T-helper 1 cell (primary cell): ENCODE results near the gene CPA5.

Source experiments
- DNase-seq, 5 donors: peaks; one replicate each; pipeline ENCODE4 v3.0.0-alpha.2; 2012 to 2020

CPA5 gene

DNA sequence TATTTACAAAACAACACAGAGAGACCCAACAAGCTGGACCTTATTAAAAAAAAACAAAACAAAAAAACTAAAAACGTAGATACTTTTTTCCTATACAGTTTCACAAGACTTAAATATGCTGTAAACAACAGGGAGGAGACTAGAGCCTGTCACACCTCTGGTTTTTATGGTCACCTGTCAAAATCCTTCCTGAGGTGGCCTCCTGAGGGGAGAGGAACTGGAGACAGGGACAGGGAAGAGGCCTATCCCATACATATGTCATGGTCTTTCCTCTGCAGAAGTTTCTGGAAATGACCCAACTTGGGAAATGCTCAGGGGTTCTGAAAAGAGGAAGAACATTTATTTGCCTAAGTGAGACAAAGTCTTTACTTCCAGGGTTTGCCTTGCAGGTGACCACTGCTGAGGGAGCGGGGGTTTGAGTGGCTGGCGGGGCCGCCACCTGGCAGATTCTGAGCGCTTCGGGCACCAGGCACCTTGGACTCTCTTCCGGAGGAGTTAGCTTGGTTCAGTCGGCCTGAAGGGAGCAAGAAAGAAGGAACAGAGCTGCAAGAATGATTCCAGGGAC is 54.0 kb downstream of the CPA5 start:
- no peak for DNase-seq

DNA sequence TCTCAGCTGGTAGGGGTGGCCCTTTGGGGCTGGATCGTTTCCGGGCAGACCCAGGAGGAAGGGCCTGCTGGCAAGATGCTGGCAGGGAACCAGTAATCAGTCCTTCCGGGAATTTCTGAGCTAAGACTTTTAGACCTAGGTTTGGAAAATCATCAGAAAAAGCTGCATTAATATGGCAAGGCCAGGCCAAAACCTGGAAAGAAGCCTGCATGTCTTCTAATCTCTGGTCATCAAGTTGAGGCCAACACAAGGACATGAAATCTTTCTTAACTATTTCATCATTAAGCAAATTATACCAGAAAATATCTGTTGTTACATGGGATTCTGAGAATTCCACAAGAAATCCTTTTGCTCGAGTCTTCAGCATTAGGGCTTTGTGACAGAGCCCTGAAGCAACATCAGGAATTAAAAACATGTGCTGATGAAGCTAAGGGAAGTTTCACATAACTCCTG is 55.5 kb downstream of the CPA5 start:
- DNase-seq, result no peak

DNA sequence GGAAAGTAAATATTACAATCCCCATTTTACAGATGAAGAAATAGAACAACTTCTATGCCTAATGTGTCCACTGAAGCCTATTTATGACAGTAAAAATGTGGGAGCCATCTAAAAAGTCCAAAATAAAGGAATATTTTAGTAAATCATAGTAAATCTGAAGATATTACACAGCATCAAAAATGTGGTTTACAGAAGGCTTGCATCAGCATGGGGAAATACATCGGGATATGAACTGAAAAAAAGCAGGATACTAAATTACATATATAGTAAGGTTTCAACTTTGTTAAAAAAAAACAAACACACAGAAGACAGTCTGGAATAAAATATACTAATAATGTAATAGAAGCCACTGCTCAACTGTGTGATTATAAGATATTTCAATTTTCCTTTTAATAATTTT is 56.5 kb downstream of the CPA5 start:
- no peak for DNase-seq

DNA sequence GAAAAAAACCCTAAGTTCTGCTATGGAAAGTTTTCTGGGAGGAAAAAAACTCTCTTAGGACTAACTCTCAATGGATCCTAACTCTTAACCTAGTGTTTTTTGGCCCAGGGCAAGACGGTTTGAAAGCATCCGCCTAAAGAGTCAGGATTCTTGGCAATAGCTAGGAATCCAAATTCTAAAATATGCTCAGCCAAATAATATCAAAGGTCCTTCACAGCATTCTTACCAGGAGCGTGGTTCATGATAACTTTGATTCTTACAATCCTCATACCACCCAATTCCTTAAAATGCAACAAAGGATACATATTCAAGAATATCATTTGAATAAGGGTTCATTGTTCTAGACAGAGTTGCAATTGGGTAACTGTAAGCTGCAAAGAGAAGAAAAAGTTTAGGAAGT is 57.0 kb downstream of the CPA5 start:
- DNase-seq, result no peak

DNA sequence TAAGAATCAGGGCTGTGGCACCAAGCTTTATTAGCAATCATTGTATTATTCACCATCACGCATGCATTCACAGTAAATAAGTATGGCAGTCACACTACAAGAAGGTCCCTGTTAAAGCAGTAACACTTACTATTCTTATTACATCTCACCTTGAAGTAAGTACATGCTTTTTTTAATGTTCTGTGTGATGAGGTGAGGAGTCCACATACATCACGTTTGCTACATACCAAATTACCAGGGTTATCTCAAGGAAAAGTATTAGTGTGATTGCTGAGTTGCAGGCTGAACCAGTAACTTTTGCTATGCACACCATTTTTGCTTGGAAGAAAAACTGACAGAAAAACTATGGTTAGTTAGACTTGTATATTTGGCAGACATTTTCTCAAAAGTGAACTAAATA is 60.4 kb downstream of the CPA5 start:
- no peak for DNase-seq

DNA sequence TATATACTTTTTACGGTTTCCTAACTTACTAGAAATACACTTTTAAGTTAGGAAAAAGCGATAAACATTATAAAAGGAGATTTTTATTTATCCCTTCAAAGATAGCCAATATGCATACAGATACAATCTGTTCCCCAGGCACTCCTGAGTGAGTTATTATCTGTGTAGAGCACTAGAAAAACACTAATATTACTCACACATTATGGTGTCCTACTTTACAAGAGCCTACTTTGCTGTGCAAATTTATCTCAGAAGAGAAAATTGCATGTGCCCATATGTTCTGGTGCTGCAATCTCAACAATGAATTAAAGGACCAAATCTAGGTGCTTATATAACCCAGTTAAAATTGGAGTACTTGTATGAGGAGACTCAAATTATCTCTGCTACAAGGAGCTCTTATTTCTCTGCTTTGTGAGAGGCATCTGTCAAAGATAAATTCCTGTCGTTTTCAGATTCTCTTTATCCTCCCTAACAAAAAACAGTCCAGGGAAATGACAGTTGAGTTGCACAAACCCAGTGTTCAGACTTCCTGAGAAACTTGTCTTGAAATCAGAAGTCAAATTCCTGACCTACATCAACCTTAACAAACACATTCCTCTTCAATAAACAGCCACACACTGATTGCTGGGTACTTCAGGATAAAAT is 64.6 kb downstream of the CPA5 start:
- no peak for DNase-seq

DNA sequence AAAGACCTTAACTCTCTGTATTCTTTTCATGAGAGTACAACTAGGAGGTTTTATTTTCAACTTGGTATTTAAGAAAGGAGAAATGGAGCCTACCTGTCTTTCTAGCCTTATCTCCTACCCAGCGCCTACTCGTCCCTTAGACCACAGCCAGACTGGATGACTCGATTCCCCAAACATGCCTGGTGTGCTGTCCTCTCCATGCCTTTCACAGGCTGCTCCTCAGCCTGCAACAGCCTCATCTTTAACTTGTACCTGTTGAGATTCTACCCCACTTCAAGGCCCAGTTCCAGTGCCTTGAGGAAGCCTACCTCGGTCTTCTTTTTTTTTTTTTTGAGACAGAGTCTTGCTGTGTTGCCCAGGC is 65.1 kb downstream of the CPA5 start:
- DNase-seq, result no peak

DNA sequence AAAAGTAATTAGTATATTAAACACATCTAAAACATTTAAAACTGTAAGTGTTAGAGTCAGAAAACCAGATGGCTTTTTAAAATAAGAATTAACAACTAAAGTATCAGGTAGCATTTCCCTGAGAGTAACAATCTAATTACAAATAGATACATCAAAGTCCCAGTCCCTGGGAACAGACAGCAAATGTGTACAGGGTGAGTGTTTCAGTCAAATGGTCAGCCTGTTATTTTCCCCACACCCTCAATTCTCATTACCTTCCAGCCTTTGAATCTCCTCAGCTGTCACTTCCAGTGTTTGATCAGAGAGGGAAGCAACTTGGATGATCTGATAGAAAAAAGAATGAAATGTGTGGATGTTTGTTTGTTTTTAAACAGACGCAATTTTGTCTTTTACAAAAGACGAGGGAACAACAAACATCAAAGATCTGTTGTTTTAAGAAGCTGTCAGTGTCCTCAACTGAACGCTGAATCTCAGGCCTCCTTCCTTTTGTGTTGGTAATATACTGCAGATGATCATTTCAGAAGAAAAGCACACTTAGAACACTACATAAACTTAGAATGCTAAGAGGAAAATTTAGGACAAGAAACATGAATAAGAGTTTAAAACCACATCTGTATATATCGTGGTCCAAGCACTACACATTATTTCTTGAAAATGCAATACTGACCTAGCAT is 66.4 kb downstream of the CPA5 start:
- DNase-seq, result no peak

DNA sequence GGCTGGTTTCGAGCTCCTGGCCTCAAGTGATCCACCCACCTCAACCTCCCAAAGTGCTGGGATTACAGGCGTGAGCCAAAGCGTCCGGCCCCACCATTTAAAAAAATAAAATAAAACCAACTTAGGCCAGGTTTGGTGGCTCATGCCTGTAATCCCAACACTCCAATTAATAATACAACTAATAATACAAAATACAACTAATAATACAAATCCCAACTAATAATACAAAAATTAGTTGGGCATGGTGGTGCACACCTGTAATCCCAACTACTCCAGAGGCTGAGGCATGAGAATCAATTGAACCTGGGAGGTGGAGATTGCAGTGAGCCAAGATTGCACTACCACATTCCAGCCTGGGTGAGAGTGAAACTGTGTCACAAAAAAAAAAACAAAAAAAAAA is 68.6 kb downstream of the CPA5 start:
- DNase-seq, result no peak

DNA sequence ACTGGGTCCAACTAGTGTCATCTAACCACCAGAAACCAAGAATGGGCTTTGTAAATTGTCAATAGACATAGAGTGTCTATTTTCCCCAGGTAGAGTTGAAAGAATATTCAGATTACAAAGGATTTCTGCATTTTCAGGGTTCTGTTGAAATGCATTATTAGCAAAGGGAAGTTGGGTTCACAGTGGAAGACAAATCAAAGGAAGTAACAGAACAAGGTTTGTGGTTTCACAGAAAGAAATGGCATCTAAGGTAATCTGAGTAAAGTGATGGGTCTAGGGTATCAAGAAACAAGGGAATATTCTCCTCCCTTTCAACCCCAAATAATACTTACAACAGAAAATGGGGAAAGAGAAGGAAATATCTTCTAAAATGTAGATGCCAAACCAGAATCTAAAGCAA is 70.4 kb downstream of the CPA5 start:
- DNase-seq, result no peak

DNA sequence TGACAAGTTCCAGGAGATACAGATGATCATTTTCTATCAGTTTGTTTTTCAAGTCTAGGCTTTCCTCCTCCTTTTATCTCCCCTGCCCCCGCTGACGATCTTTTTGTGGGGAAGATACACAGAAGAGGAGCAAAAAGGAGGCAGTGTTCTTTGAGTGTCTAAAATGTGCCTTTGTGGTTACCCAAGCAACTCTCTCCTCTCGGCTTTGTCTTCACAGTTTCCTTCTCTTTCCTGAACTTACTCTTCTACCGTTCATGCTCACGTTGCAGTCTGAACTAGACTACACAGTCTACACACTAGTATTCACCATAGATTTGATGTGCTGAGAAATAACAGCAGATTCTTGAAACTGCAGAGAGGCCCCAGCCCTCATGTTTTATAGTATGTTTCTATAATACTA is 72.6 kb downstream of the CPA5 start:
- DNase-seq, result peak in 1 of 5 donors; percentile 29

DNA sequence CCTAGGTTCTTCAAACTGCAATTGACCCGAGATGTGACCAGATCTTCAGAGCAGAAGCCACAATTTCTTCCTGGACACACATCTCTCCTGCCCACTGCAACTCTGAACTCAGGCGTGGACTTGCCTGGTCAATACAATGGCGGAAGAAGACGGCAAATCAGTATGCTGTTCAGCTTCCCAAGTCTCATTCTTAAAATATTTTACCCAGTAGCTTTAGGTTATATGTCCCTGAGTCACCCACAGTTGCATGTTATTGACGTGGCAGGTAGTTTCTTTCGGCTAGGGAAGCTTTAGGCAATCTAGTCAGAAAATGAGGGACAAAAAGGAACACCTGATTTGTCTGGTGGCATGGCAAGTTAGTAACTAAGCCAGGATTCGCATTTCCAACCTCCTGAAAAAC is 73.7 kb downstream of the CPA5 start:
- no peak for DNase-seq
